Cortex of kidney (tissue), 1 donor: Measurements from ENCODE around the gene ALX4.

ENCODE experiments used
- DNase-seq: peaks from one replicate; lab custom pipeline; 2025; lab: John Stamatoyannopoulos, UW

ALX4 gene

DNA sequence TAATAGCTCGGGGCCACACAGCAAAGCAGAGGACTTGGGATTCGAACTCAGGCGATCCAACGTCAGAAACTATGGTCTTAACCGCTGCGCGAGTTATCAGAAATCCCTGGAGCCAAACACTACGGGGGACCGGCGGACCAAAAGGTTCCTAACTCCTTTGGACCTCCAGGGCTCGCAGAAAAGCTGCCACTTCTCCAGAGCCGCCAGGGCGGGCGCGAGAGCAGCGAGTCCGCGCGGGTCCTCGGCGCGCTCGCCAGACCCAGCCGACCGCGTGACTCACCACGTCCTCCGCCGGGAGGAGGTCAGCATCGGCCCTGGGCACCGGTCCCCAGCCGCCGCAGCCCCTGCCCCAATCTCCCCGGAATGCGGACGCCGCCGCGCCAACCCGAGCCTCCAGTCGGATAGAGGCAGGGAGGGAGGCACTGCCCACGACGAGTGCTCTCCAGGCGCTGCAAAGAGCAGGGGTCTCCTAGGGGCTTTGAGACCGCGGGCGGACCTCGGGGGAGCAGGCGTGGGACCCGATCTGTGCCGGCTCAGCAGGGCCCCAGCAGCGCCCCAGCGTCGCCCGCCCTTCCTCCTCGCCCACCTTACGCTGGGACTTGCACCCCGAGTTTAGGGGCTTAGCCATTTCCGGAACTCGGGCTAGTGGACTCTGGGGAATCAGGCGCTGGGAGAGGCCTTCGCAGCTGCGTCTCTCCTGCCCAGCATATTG, 6.2 kb upstream of the ALX4 start:
- no peak for DNase-seq

DNA sequence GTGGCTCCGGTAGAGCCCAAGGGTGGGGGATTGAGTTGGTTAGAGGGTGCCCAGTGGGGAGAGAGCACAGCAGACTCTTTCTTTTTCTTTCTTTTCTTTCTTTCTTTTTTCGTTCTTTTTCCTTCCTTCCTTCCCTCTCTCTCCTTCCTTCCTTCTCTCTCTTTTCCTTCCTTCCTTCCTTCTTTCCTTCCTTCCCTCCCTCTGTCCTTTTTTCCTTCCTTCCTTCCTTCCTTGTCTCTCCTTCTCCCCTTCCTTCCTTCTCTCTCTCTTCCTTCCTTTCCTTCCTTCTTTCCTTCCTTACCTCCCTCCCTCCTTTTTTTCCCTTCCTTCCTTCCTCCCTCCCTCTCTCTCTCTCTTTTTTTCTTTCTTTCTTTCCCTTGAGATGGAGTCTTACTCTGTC, 4.8 kb upstream of the ALX4 start:
- no peak for DNase-seq

GRCh38 chr11:44313761-44314489, 4.0 kb upstream of the ALX4 start:
- DNase-seq, result no peak

GRCh38 chr11:44312876-44313275, 2.9 kb upstream of the ALX4 start:
- DNase-seq, result no peak

DNA sequence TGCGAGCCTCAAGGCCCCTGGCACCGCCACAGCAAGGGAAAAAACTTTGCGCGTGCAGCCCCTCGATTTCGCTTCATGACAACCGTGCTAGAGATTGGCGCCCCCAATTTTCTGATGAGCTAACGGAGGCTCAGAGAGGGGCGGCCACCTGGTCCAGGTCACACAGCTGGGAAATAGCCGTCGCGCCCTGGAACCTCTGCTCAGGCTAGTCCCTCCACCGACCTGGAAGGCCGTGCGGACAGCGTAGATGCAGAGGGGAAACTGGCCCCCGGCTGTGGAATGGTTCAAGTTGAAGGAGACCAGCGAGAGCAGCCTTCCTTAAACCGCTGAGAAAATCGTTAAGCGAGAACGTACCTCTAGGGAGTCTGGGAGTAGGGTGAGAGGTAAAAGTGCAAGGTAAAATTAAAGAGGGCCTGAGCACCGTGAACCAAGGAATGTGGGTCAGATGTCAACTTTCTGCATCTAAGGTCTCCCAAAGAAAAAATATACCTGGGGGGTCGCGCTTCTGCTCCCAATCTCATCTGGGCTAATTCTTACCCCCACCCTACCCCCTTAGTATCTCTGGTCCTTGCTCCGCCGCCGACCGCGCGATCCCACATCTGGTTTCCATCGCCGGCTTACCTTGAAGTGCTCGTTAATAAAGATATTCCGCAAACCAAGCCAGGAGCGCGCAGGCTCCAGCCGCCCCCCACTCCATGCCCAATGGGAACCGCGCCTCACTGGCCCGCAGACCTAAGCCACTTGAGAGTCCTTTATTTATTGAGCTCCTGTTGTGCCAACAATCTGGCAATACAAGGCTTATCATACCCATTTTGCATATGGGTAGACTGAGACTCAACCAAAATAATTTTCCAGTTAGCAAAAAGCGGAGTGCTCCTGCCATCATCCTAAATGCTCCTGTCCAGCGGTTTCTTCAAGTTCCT, 1.7 kb upstream of the ALX4 start:
- no peak for DNase-seq

- DNase-seq, result no peak
Measured at GRCh38 chr11:44310463-44311272, 729 bp upstream of the ALX4 start.

- DNase-seq, result no peak
Measured at GRCh38 chr11:44310206-44310462, 195 bp upstream of the ALX4 start.

GRCh38 chr11:44308923-44309477, 939 bp downstream of the ALX4 start:
- DNase-seq, result no peak

DNA sequence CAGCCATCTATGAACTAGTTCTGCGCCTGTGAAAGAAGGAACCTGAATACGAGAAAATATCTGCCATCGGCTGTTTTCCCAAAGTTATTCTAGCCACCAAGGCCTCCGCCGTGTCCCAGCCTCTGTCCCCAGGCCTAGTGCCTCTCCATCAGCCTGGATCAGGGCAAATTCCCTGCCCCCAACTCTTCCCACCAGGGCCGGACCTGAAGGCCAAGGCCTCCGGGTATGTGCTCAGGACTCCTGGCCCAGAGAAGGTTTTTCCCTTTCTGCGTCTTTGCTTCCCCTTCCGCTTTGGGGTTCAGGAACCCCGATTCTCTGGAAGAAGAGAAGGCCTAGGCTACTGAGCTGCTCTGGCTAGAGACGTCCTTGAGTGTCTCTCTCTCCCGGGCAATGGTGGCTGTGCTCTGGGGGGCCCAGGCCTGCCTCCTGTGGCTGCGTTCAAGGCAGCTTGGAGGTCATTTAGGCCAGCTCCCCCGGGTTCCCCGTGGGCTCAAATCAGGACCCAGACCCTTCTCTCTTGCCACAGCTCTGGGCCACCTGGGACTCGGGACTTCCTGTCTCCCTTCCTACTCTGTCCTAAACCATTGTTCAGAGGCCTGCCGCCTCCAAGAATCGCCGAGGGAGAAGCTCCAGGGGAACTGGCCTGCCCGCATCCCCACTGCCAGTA, 1.6 kb downstream of the ALX4 start:
- no peak for DNase-seq

GRCh38 chr11:44307340-44308099, 2.4 kb downstream of the ALX4 start:
- no peak for DNase-seq

- DNase-seq, result no peak
Measured at GRCh38 chr11:44306918-44307244, 3.1 kb downstream of the ALX4 start.

- no peak for DNase-seq
Measured at GRCh38 chr11:44306052-44306917, 3.7 kb downstream of the ALX4 start.

DNA sequence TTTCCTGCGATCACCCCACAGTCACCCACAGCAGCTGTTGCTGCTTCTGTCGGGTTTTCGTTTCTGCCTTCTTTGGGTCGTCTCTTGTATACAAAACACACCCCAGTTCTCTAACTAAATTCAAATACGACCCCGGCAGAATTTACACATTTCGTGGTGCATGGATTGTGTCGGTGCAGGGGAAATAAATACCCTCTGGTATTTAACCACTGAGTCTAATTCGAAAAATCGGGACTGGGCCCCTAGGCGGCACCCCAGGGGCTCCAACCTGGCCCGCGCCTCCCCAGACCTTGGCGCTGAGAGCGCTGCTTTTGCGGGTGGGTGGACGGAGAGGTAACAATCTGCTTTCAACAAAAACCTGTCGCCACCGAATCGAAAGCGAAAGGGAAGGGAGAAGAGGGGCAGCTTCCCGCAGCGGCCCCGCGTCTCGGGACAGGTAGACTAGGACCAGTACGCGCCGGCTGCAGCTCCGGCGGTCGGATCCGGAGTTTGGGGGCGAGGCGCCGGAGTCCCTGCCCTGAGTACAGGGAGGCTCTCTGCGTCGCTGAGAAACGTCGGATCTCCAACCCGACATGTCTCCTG, 4.4 kb downstream of the ALX4 start:
- DNase-seq, result no peak

DNA sequence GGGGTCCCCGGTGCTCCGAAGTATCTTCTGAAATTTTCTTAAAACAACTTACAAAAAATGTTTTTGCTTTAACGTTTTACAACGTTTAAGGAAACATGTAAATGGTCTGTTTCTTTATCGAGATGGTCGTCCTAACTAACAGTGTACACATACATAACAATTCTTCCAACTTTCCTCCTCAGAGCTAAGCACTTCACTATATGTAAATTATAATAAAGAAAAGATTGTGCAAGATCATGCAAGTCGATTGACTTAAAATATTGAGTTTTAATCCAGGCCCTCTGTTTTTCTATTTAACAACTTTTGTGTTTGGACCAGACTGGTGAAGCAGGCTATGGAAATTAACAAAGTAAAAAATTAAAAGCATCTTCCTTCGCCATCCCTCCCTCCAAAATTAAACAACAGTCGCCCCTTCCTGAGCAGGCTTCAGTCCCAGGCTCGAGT, 4.9 kb downstream of the ALX4 start:
- no peak for DNase-seq

DNA sequence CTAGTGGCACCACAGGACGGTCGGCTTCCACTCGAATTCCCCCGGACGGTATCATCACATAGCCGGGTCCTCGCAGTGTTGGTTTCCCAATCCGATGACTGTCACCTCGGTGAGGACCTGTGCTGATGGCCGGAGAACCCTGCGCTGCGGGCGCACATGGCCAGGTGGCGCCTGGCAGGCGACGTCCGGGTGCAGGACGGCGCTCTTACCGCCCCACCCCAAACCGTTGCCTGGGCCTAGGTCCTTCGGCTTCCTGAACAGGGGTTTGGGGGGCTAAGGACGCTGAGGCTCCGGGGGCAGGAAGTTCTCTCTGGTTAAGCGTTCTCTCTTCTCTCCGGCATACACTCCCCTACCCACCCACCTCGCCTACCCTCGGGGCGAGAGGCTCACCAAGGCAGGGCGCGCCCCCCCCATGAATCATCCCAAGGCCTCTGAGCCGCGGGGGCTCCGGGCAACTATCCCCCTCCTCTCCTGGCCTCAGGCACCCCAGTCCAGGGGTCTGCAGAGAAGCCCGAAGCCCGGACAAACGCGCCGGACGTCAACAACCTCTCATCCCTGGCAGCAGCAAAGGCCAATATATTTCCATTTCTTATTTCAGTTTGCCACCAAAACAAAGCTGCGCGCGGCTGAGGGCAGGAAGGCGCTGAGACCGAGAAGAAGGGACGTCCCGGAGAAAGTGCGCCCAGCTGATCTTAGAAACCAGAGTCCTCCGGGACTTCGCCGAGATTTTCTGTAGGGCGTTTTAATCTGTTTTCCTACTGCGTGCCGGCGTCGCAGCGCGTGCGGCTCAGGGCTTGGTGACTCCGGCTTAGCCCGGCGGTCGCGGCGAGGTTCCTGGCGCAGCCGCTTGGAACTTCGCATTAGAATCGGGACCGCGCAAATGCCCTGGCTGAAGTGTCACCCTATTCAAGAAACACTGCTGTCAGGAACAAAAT, 5.6 kb downstream of the ALX4 start:
- DNase-seq, result no peak

- no peak for DNase-seq
Measured at GRCh38 chr11:44303401-44303938, 6.5 kb downstream of the ALX4 start.

DNA sequence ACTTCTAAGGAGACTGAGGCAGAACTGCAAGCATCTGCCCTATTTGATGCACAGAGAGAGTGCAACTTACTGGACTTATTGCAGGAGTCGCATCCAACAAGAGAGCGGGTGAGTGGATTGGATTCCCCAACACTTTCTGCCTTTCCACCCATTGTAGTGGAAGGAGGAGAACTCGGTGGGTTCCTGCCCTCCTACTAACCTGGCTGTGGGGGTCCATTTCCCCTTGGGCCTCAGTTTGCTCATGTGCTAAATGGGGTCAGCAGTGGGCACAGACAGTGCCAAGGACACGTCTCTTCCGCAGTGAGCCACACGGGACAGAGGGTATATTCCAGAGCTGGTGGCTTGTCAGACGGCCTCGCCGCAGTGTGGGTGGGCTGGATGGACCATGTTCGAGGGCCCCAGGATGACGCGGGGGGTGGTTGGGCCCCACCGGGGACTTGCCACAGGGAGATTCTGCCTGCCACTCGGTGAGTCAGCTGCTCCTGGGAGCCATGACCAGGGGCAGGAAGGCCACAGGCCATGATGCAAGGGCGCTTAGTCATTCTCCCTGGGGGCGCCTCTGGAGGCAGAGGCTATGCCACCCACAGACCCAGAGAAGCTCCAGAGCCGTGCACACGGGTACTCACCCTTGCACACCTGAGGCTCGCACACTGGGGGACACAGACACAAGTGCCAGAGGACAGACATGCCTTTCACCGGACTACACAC, 8.2 kb downstream of the ALX4 start:
- no peak for DNase-seq
